H1 (cell line): ENCODE data around the gene BCAS3. TPM values are rescaled to one million over a fixed set of nuclear protein-coding genes. Genes with fewer than 3 reads are reported as not detected.

Experiments
- CTCF ChIA-PET: fragments of 300-600 bp; sonication (Branson Sonifier 250); formaldehyde crosslinking; loops from one replicate; lab custom pipeline; 2021; ENCODE audit not compliant: partially characterized antibody; lab: Charles Lee
- POLR2A ChIA-PET: fragments of 300-600 bp; sonication (Branson Sonifier 250); formaldehyde crosslinking; loops from one replicate; lab custom pipeline; 2021; ENCODE audit warnings: inconsistent platforms; ENCODE audit not compliant: partially characterized antibody; lab: Charles Lee
- DNase-seq, 2 experiments: peaks; one replicate each; pipeline versions ENCODE4 v3.0.0 to v3.0.0-alpha.2; 2010 to 2022; ENCODE audit warnings: low spot score in 2 of 2, low read depth in 1 of 2, mixed read lengths in 1 of 2
- FAIRE-seq: peaks from 2 replicates; lab custom pipeline; 2011; peaks lifted over from hg19 to GRCh38; lab: Jason Lieb, UNC
- H2AFZ ChIP-seq: 2 replicates; pipeline ENCODE4 v1.8.1; 2012; ENCODE audit warnings: low read length, inconsistent platforms
- H2AK5ac ChIP-seq: 2 replicates; pipeline ENCODE4 v1.6.1; 2013; ENCODE audit warnings: low read depth, low read length
- H2BK120ac ChIP-seq: replicated peaks from 2 replicates; pipeline ENCODE3; 2013; ENCODE audit warnings: low read depth, low read length, inconsistent platforms
- H2BK12ac ChIP-seq: 2 replicates; pipeline ENCODE4 v1.6.1; 2013; ENCODE audit warnings: low read depth, low read length
- H2BK15ac ChIP-seq: 2 replicates; pipeline ENCODE4 v1.6.1; 2013; ENCODE audit warnings: low read length
- H2BK20ac ChIP-seq: 2 replicates; pipeline ENCODE4 v1.6.1; 2013; ENCODE audit warnings: low read length
- H2BK5ac ChIP-seq: 2 replicates; pipeline ENCODE4 v1.6.1; 2013; ENCODE audit warnings: low read depth, low read length
- H3K14ac ChIP-seq: 2 replicates; pipeline ENCODE4 v1.6.1; 2013; ENCODE audit warnings: inconsistent platforms; ENCODE audit not compliant: insufficient read length
- H3K18ac ChIP-seq: 2 replicates; pipeline ENCODE4 v1.6.1; 2013; ENCODE audit warnings: low read length; ENCODE audit errors: extremely low read depth
- H3K23ac ChIP-seq: 2 replicates; pipeline ENCODE4 v1.6.1; 2013; ENCODE audit warnings: inconsistent platforms; ENCODE audit not compliant: insufficient read length
- H3K23me2 ChIP-seq: 2 replicates; pipeline ENCODE4 v1.6.1; 2013; ENCODE audit warnings: low read depth, low read length
- H3K27ac ChIP-seq: 2 replicates; pipeline ENCODE4 v1.6.1; 2011; ENCODE audit warnings: low read depth, low read length, inconsistent platforms
- H3K27me3 ChIP-seq, 4 experiments: replicated peaks in 1 of 4; 1 replicate in 1 of 4; 2 replicates in 3 of 4; pipeline versions ENCODE4 v1.6.1 to v1.8.1; 2011 to 2013; ENCODE audit warnings: low read length in 3 of 4, mild to moderate bottlenecking in 3 of 4, inconsistent platforms in 2 of 4, mixed read lengths in 2 of 4, moderate library complexity in 1 of 4; ENCODE audit not compliant: control insufficient read depth in 3 of 4, insufficient read depth in 3 of 4; ENCODE audit errors: extremely low read depth in 1 of 4
- H3K36me3 ChIP-seq, 4 experiments: 2 replicates each; pipeline versions ENCODE4 v1.6.1 to v1.8.1; 2011 to 2013; ENCODE audit warnings: mild to moderate bottlenecking in 4 of 4, low read length in 3 of 4, moderate library complexity in 2 of 4, control low read depth in 1 of 4, inconsistent platforms in 1 of 4; ENCODE audit not compliant: insufficient read depth in 4 of 4, control insufficient read depth in 2 of 4
- H3K4ac ChIP-seq: replicated peaks from 2 replicates; pipeline ENCODE3; 2013; ENCODE audit warnings: low read length, low read depth, mixed read lengths, inconsistent platforms; ENCODE audit not compliant: insufficient read length
- H3K4me1 ChIP-seq, 4 experiments: replicated peaks in 1 of 4; 1 replicate in 1 of 4; 2 replicates in 3 of 4; pipeline versions ENCODE4 v1.6.1 to v1.8.1; 2011 to 2013; ENCODE audit warnings: low read length in 3 of 4, inconsistent platforms in 2 of 4, mixed read lengths in 1 of 4; ENCODE audit not compliant: insufficient read depth in 4 of 4, control insufficient read depth in 3 of 4
- H3K4me2 ChIP-seq, 2 experiments: 2 replicates each; pipeline versions ENCODE4 v1.6.1 to v1.8.1; 2011 to 2013; ENCODE audit warnings: low read depth in 2 of 2, low read length in 2 of 2, control low read depth in 1 of 2, inconsistent platforms in 1 of 2, mild to moderate bottlenecking in 1 of 2; ENCODE audit not compliant: insufficient read depth in 1 of 2
- H3K4me3 ChIP-seq, 4 experiments: fragments of 200-600, 300-600 bp in 1 of 4; sonication (generic), shearing (Covaris generic), sonication (Bioruptor Twin) in 1 of 4; 2 replicates each; pipeline versions ENCODE4 v1.5.1 to v1.8.1; 2011 to 2016; ENCODE audit warnings: low read length in 4 of 4, low read depth in 3 of 4, control low read depth in 2 of 4, inconsistent platforms in 2 of 4, mild to moderate bottlenecking in 2 of 4, mixed read lengths in 1 of 4, moderate library complexity in 1 of 4; ENCODE audit not compliant: insufficient read depth in 2 of 4; ENCODE audit errors: extremely low read depth in 1 of 4
- H3K56ac ChIP-seq: replicated peaks from 2 replicates; pipeline ENCODE3; 2013; ENCODE audit warnings: low read depth, mild to moderate bottlenecking, mixed read lengths, low read length, inconsistent platforms; ENCODE audit not compliant: insufficient read length
- H3K79me1 ChIP-seq: 2 replicates; pipeline ENCODE4 v1.6.1; 2013; ENCODE audit warnings: low read depth, low read length, control low read depth
- H3K79me2 ChIP-seq, 2 experiments: 2 replicates each; pipeline versions ENCODE4 v1.6.1 to v1.8.1; 2012 to 2013; ENCODE audit warnings: low read length in 2 of 2, mild to moderate bottlenecking in 2 of 2, inconsistent platforms in 1 of 2; ENCODE audit not compliant: insufficient read depth in 2 of 2, control insufficient read depth in 1 of 2
- H3K9ac ChIP-seq, 4 experiments: replicated peaks in 1 of 4; 1 replicate in 1 of 4; 2 replicates in 3 of 4; pipeline versions ENCODE4 v1.6.1 to v1.8.1; 2011 to 2013; ENCODE audit warnings: low read depth in 3 of 4, low read length in 3 of 4, control low read depth in 2 of 4, mild to moderate bottlenecking in 2 of 4, moderate library complexity in 2 of 4, inconsistent platforms in 1 of 4; ENCODE audit errors: extremely low read depth in 1 of 4
- H3K9me3 ChIP-seq, 2 experiments: 2 replicates each; pipeline versions ENCODE4 v1.6.1 to v1.8.1; 2012 to 2013; ENCODE audit warnings: mild to moderate bottlenecking in 2 of 2, moderate library complexity in 2 of 2, control low read depth in 1 of 2, inconsistent platforms in 1 of 2, low read depth in 1 of 2, low read length in 1 of 2, mixed read lengths in 1 of 2; ENCODE audit not compliant: insufficient read depth in 2 of 2
- H4K20me1 ChIP-seq, 2 experiments: replicated peaks in 1 of 2; 2 replicates each; pipeline versions ENCODE3 to v1.8.1; 2011 to 2013; ENCODE audit warnings: inconsistent platforms in 2 of 2, low read length in 2 of 2, mild to moderate bottlenecking in 1 of 2; ENCODE audit not compliant: insufficient read depth in 2 of 2, control insufficient read depth in 1 of 2
- H4K5ac ChIP-seq: 2 replicates; pipeline ENCODE4 v1.6.1; 2013; ENCODE audit warnings: low read length, low read depth, mixed read lengths, inconsistent platforms; ENCODE audit not compliant: insufficient read length
- H4K8ac ChIP-seq: 2 replicates; pipeline ENCODE4 v1.8.0; 2013; ENCODE audit warnings: mild to moderate bottlenecking, moderate library complexity, low read length, inconsistent platforms; ENCODE audit not compliant: insufficient read depth; ENCODE audit errors: extremely low read depth
- H4K91ac ChIP-seq: replicated peaks from 2 replicates; pipeline ENCODE3; 2013; ENCODE audit warnings: low read length, mixed read lengths, inconsistent platforms; ENCODE audit not compliant: insufficient read length
- BRCA1 ChIP-seq: IDR thresholded peaks from 2 replicates; pipeline ENCODE4 v1.6.1; 2012; ENCODE audit warnings: low read depth, low read length, improper control_type of control experiment
- CBX5 ChIP-seq: fragments of 300-800, 300-1000 bp; sonication (generic); IDR thresholded peaks from 2 replicates; pipeline ENCODE4 v1.7.1; 2016; ENCODE audit warnings: antibody characterized with exemption, low read length, low read depth
- POLR2AphosphoS5 ChIP-seq: IDR thresholded peaks from 2 replicates; pipeline ENCODE4 v1.6.1; 2011; ENCODE audit warnings: low read depth, low read length
- WGBS, 2 experiments: shearing (Covaris generic) in 1 of 2; methylation state at CpG; one replicate each; pipeline versions ENCODE4 v1.1.6 to v1.1.7; 2013 to 2015; ENCODE audit warnings: low lambda C conversion rate in 2 of 2, mixed read lengths in 2 of 2, inconsistent platforms in 1 of 2, low coverage in 1 of 2, missing lambda C conversion rate in 1 of 2; ENCODE audit not compliant: insufficient replicate concordance in 2 of 2, insufficient coverage in 1 of 2, insufficient read length in 1 of 2; ENCODE audit errors: extremely low coverage in 1 of 2, missing lambda C conversion rate in 1 of 2; 5-methylcytosine and 5-hydroxymethylcytosine counted together
- polyA plus RNA-seq, 7 experiments: library from polyadenylated mRNA; depleted of rRNA in 3 of 7; stranded (reverse) in 5 of 7; unstranded in 2 of 7; fragments of >200 nt in 5 of 7; fragments of 200-250 nt in 2 of 7; gene quantifications; 1 replicate in 5 of 7; 2 replicates in 1 of 7; 4 replicates in 1 of 7; pipeline versions ENCODE4 v1.2.1 to v1.2.3, GENCODE V29; 2011 to 2013; ENCODE audit warnings: missing spikeins in 2 of 7, mixed read lengths in 2 of 7
- total RNA-seq: library from RNA; stranded (reverse); fragmentation: NEBNext Ultra II Directional; extraction: Animal tissue kit (Norgen Biotek cat#: 25700); gene quantifications from 2 replicates; pipeline ENCODE4 v1.2.1, GENCODE V29; 2021

BCAS3 gene
- total and polyA plus RNA-seq, 2 of the 8 experiments (the other 6 are each of a cell fraction or from before 2014, with no cell fraction given): 9.9 to 13.3 TPM

- ChIA-PET POLR2A (interaction anchor here (1.1 kb wide), 1 partner anchor 45 kb away, joined by 3 read pairs; no protein-coding TSS in a partner anchor), CTCF (interaction anchor here (0.7 to 8.8 kb wide), 12 partner anchors 10 to 159 kb away, joined by 3 to 108 read pairs (median 5); partner anchors contain the start of gene TBX4)
- H3K23me2 ChIP-seq: peaks cover 18% of the 10 kb centered on the region
- no peak overlapping the region for H3K14ac ChIP-seq
- no peak overlapping the region for H2AFZ ChIP-seq
- H2AK5ac ChIP-seq: no peak overlapping the region
- H2BK120ac ChIP-seq: no peak overlapping the region
- no peaks in the 10 kb centered on the region for H3K79me1 ChIP-seq
- H3K9me3 ChIP-seq: no peaks in the 10 kb centered on the region
- no peak overlapping the region for H2BK5ac ChIP-seq
- peak in 1 of 2 experiments; percentile 20 for DNase-seq
- H4K91ac ChIP-seq: no peak overlapping the region
- no peak overlapping the region for H3K27ac ChIP-seq
- TF ChIP-seq POLR2AphosphoS5: no peak
- no peak for TF ChIP-seq BRCA1
- TF ChIP-seq CBX5: no peak
- H3K9ac ChIP-seq: no peak overlapping the region
- H4K8ac ChIP-seq: no peak overlapping the region
- no peak overlapping the region for H2BK20ac ChIP-seq
- H3K79me2 ChIP-seq: no peaks in the 10 kb centered on the region
- no peak overlapping the region for H3K23ac ChIP-seq
- H3K27me3 ChIP-seq: peaks cover 19 to 71% (median 63%) of the 10 kb centered on the region in 4 experiments
- H2BK15ac ChIP-seq: no peak overlapping the region
- H3K36me3 ChIP-seq: no peaks in the 10 kb centered on the region
- no peak overlapping the region for H4K5ac ChIP-seq
- no peak overlapping the region for H3K18ac ChIP-seq
- H3K4me1 ChIP-seq: peaks cover 0 to 16% (median 9%) of the 10 kb centered on the region in 4 experiments; a peak in 5 of 7 replicates
- no peak for FAIRE-seq
- no peak overlapping the region for H2BK12ac ChIP-seq
- no peak overlapping the region for H3K4me2 ChIP-seq
- no peak overlapping the region for H3K4me3 ChIP-seq
- H3K4ac ChIP-seq: no peak overlapping the region
- WGBS, 2 experiments: 70% methylated on average over 5 of the region's 5 CpGs; no CpG with 5 or more reads in 1 of the 2 experiments
- H3K56ac ChIP-seq: no peak overlapping the region
- H4K20me1 ChIP-seq: peaks cover 2 to 3% of the 10 kb centered on the region in 2 experiments
Observed at GRCh38 chr17:61414936-61415251, 737.2 kb downstream of the BCAS3 start.
